Uterus (tissue), 4 donors: ENCODE measurements around the gene ACAA2. TPM values are rescaled to one million over a fixed set of nuclear protein-coding genes. Genes with fewer than 3 reads are reported as not detected.
A peak's percentile ranks its signal among the peaks of the same experiment; 100 is the strongest.

ENCODE experiments used
- DNase-seq, 2 donors: peaks; one replicate each; pipeline ENCODE4 v3.0.0-alpha.2; 2019 to 2020
- H3K27ac ChIP-seq, 2 donors: fragments of 200-600 bp; sonication (generic); 1 replicate in 1 of 2; 2 replicates in 1 of 2; pipeline ENCODE4 v1.5.1; 2016 to 2018
- H3K27me3 ChIP-seq, 2 donors: fragments of 200-600 bp; sonication (generic); one replicate each; pipeline ENCODE4 v1.5.1; 2018 to 2019; ENCODE audit warnings: control low read depth in 1 of 2
- H3K36me3 ChIP-seq, 2 donors: fragments of 200-600 bp; sonication (generic); one replicate each; pipeline ENCODE4 v1.5.1; 2019; ENCODE audit warnings: control low read depth in 1 of 2
- H3K4me1 ChIP-seq, 2 donors: fragments of 200-600 bp; sonication (generic); one replicate each; pipeline ENCODE4 v1.5.1; 2018 to 2019; ENCODE audit warnings: control low read depth in 1 of 2
- H3K4me3 ChIP-seq, 2 donors: fragments of 200-600 bp; sonication (generic); 1 replicate in 1 of 2; 2 replicates in 1 of 2; pipeline ENCODE4 v1.5.1; 2018 to 2019; ENCODE audit warnings: mild to moderate bottlenecking in 1 of 2
- H3K9me3 ChIP-seq, 2 donors: fragments of 200-600 bp; sonication (generic); one replicate each; pipeline ENCODE4 v1.5.1; 2019; ENCODE audit warnings: control low read depth in 1 of 2
- POLR2A ChIP-seq, 2 donors: fragments of 450-650 bp; IDR thresholded peaks; one replicate each; pipeline ENCODE4 v1.6.1; 2016; ENCODE audit warnings: antibody characterized with exemption in 2 of 2, mild to moderate bottlenecking in 1 of 2, moderate library complexity in 1 of 2
- intact Hi-C: fragments of 100-400 bp; cut with DNase I; formaldehyde crosslinking; loops from one replicate; pipeline ENCODE4 v1.15.1; 2023; ENCODE audit warnings: low total_unique reads
- total RNA-seq, 4 donors: library from RNA; depleted of rRNA in 3 of 4; stranded (reverse); fragments of >200 nt in 3 of 4; gene quantifications; one replicate each; pipeline versions ENCODE4 v1.1.0 to v1.2.4, GENCODE V29; 2014 to 2023
- TF ChIP-seq, protein P1 (sequence below), 4 experiments: fragments of 200-600 bp in 2 of 4; fragments of 450-650 bp in 2 of 4; sonication (generic) in 2 of 4; IDR thresholded peaks; one replicate each; pipeline ENCODE4 v1.5.1; 2016 to 2019; ENCODE audit warnings: antibody characterized with exemption in 4 of 4, mild to moderate bottlenecking in 2 of 4, moderate library complexity in 1 of 4
- donor health status: DM: yes; HTN: yes; CAD: no.

ACAA2 gene
- total RNA-seq, 4 donors from 2014 or later, result 21.8 to 50.5 (median 41.7) TPM

DNA sequence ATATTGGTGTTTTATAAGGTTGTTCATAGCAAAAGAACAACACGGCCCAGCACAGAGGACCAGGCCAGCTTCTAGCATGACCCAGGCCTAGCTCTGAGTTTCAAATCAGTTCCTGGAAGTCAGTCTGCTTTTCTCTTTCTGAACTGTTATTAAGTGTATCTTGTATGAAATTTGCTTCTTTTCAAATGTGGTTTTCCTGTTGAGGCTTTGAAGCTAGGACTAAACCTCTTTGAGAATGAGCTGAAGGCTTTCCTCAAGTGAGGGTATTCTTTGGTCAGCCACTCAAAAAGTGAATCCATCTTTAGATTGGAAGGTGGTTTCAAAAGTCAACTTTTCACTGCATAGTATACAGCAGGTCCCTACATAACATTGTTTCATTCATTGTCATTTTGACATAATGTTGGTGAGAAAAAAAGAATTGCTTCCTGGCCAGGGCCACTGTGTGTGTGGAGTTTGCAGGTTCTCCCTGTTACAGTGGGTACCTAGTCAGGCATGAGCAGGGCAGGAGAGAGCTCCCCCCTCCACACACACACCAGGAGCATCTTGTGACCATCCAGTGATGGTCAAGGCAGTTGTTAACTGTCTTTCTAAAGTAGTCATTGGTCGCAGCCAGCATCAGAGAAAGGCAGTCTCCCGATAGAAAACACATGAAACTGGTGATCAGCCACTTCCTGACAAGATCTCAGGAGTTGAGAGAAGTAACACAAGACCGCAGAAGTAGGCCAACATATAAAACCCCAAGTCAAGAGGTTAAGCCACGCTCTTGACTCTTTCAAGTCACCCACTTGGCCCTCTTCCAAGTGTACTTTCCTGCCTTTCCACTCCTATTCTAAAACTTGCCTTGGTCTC is 6.7 kb upstream of the ACAA2 start:
- Histone ChIP-seq H3K36me3 (no peaks in the 10 kb centered on the region), H3K4me1 (no peaks in the 10 kb centered on the region), H3K9me3 (no peaks in the 10 kb centered on the region), H3K27ac (no peak overlapping the region), H3K4me3 (no peak overlapping the region), H3K27me3 (no peaks in the 10 kb centered on the region)
- DNase-seq, result no peak
- TF ChIP-seq POLR2A (IDR thresholded peaks at IDR 0.05), result no peak
- TF ChIP-seq, protein P1, sequence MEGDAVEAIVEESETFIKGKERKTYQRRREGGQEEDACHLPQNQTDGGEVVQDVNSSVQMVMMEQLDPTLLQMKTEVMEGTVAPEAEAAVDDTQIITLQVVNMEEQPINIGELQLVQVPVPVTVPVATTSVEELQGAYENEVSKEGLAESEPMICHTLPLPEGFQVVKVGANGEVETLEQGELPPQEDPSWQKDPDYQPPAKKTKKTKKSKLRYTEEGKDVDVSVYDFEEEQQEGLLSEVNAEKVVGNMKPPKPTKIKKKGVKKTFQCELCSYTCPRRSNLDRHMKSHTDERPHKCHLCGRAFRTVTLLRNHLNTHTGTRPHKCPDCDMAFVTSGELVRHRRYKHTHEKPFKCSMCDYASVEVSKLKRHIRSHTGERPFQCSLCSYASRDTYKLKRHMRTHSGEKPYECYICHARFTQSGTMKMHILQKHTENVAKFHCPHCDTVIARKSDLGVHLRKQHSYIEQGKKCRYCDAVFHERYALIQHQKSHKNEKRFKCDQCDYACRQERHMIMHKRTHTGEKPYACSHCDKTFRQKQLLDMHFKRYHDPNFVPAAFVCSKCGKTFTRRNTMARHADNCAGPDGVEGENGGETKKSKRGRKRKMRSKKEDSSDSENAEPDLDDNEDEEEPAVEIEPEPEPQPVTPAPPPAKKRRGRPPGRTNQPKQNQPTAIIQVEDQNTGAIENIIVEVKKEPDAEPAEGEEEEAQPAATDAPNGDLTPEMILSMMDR (IDR thresholded peaks at IDR 0.05), result no peak
- intact Hi-C loops, result loop anchor here (10.0 kb wide), 1 partner anchor 335 kb away; the partner anchor contains the start of gene C18orf32

DNA sequence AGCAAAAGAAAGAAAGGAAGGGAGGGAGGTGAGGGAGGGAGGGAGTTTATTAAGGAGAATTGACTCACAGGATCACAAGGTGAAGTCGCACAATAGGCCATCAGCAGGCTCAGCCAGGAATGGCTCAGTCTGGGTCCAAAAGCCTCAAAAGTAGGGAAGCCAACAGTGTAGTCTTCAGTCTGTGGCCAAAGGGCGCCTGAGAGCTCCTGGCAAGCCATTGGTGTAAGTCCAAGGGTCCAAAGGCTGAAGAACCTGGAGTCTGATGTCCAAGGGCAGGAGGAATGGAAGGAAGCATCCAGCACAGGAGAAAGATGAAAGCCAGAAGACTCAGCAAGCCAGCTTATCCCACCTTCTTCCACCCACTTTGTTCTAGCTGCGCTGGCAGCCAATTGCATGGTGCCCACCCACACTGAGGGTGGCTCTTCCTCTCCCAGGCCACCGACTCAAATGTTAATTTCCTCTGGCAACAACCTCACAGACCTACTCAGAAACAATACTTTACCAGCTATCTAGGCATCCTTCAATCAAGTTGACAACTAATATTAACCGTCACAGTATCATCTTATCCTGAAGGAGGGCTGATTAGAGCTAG is 5.8 kb upstream of the ACAA2 start:
- no peaks in the 10 kb centered on the region for H3K27me3 ChIP-seq
- H3K36me3 ChIP-seq, result no peaks in the 10 kb centered on the region
- no peak for TF ChIP-seq POLR2A (IDR thresholded peaks at IDR 0.05)
- TF ChIP-seq, protein P1 (IDR thresholded peaks at IDR 0.05), result no peak
- DNase-seq, result no peak
- intact Hi-C loops, result loop anchor here (10.0 kb wide), 1 partner anchor 334 kb away; the partner anchor contains the start of gene C18orf32
- H3K4me1 ChIP-seq, result no peaks in the 10 kb centered on the region
- no peak overlapping the region for H3K27ac ChIP-seq
- H3K9me3 ChIP-seq, result no peaks in the 10 kb centered on the region
- no peak overlapping the region for H3K4me3 ChIP-seq

DNA sequence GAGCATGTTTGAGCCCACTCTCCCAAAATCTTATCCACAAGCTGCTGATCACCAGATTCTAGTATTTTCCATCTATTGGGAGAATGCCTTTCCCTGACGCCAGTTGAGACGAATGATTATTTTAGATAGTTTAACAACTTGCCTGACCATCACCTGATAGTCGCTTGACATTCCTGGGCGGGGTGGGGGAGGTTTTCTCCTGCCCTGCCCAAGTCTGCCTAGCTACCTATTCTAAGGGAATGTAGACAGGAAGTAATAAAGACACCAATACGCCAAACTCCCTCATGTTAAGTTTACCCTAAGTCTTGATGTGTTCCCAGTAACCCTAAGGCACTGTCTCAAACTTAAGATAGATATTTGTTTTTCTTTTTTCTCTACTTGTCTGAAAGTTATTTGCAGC is 4.6 kb upstream of the ACAA2 start:
- no peaks in the 10 kb centered on the region for H3K36me3 ChIP-seq
- no peaks in the 10 kb centered on the region for H3K4me1 ChIP-seq
- H3K4me3 ChIP-seq, result no peak overlapping the region
- no peak for TF ChIP-seq POLR2A (IDR thresholded peaks at IDR 0.05)
- TF ChIP-seq, protein P1 (IDR thresholded peaks at IDR 0.05), result no peak
- DNase-seq, result no peak
- H3K27me3 ChIP-seq, result no peaks in the 10 kb centered on the region
- intact Hi-C loops, result loop anchor here (10.0 kb wide), 1 partner anchor 333 kb away; the partner anchor contains the start of gene C18orf32
- no peak overlapping the region for H3K27ac ChIP-seq
- no peaks in the 10 kb centered on the region for H3K9me3 ChIP-seq

DNA sequence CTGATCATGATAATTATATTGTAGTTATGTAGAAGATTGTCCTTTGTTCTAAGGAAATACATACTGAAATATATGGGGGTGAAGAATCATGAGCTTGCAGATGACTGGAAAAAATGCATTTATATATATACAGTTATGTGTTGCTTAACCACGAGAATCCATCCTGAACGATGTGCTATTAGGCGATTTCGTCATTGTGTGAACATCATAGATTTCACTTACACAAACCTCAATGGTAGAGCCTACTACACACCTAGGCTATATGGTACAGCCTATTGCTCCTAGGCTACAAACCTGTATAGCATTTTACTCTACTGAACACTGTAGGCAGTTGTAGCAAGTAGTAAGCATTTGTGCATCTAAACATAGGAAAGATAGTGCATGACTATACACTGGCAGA is 2.6 kb upstream of the ACAA2 start:
- no peaks in the 10 kb centered on the region for H3K9me3 ChIP-seq
- H3K36me3 ChIP-seq, result no peaks in the 10 kb centered on the region
- no peak overlapping the region for H3K27ac ChIP-seq
- intact Hi-C loops, result loop anchor here (10.0 kb wide), 1 partner anchor 331 kb away; the partner anchor contains the start of gene C18orf32
- H3K27me3 ChIP-seq, result no peaks in the 10 kb centered on the region
- no peak for DNase-seq
- no peak overlapping the region for H3K4me3 ChIP-seq
- no peak for TF ChIP-seq POLR2A (IDR thresholded peaks at IDR 0.05)
- TF ChIP-seq, protein P1 (IDR thresholded peaks at IDR 0.05), result no peak
- no peaks in the 10 kb centered on the region for H3K4me1 ChIP-seq

DNA sequence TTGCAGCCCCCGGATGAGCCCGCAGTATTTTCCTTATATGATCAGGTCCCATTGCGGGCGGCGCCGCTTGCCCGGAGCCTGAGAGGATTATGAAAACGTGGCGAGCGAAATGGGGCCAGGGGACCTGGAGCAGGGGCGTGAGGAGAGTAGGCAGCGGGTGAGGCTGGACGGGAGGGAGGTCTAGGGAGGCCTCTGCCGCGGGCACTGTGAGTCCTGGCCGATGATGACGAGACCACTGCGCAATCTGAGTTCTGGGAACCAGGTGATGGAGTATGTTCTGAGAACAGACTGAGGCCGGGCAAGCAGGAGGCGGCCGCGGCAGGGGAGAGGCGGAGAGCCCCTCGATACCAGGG is 790 bp upstream of the ACAA2 start:
- Histone ChIP-seq H3K4me1 (no peaks in the 10 kb centered on the region), H3K27ac (peak overlapping the region; percentile 83 to 95), H3K27me3 (no peaks in the 10 kb centered on the region), H3K9me3 (no peaks in the 10 kb centered on the region), H3K4me3 (peak overlapping the region; percentile 68 to 76), H3K36me3 (no peaks in the 10 kb centered on the region)
- TF ChIP-seq, protein P1 (IDR thresholded peaks at IDR 0.05), result no peak
- peak; percentile 65 to 73 for DNase-seq
- intact Hi-C loops, result loop anchor here (10.0 kb wide), 1 partner anchor 329 kb away; the partner anchor contains the start of gene C18orf32
